ENCODE results near the gene DMAP1.
"Not testable (repeated sequence)": the region's sequence is repeated elsewhere in the genome, so short reads cannot be mapped to it uniquely, and the experiment has no call there.

Gene DMAP1

DNA sequence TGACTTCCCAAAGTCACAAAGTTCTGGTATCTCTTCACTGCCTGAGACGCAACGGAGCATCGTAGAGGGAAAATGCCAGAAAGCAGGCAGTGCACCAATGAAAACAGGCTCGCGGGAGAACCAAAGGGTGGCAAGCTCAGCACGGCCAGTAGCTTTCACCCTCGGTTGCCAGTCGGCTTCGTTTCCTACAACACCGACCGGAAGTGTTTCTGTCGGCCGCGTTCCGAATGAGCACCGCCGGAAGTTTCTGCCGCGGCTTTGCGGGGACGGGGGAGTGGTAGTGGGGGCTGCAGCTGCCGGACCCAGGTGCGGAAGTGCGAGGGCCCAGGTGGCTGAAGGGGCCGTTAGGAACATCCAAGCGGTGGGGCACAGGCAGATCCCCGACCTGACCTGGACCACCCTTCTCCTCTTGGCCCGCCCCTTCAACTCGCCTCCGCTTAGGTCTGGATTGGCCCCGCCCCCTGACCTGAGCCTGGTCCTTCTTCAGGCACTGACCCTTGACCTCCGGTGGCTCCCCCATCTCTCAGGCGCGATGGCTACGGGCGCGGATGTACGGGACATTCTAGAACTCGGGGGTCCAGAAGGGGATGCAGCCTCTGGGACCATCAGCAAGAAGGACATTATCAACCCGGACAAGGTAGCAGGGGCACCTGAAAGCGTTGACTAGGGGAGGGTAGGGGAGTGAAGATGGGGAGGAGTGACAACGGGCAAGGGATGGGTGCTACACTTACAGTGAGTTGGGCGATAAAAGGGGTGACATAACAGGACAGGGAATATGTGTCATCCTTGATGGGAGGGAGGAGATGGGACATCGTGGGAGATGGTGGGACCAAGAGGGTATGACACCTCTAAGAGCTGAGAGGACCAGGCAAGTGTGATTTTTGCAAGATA is at the start of gene DMAP1:
DMAP1 (plus strand) TSS at position 250 of the 891 bp plus-strand sequence; CDS start at position 533, 283 bp downstream.
- DNase-seq (ENCODE audit: low read depth, low spot score), result peak; percentile 92

DNA sequence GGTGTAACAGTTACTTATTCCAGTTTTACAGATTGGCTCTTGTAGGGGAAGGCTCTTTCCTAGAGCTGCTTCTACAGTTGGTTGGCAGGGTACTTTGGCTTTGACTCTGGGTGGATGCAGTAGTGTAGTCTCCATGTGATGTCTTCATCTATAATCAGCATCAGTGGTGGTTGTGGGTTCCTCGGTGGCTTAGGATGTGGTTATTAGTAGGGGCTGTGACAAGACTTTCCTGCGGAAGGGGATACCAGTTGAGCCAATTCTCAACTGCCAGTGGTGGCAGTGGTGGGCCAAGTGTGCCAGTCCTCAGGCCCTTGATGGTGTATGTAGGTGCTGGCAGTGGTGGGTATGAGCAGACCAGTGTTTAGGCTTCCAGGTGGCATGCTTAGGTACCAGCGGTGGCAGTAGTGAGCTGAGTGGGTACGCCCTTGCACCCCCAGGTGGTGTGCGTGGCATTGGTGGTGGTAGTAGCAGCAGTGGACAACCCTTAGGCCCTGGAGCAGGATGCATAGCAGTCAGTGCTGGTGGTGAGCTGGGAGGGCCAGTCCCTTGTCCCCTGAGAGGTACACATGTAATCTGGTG is 44.7 kb upstream of the DMAP1 start:
- no peak for DNase-seq (ENCODE audit: low read depth, low spot score)

DNA sequence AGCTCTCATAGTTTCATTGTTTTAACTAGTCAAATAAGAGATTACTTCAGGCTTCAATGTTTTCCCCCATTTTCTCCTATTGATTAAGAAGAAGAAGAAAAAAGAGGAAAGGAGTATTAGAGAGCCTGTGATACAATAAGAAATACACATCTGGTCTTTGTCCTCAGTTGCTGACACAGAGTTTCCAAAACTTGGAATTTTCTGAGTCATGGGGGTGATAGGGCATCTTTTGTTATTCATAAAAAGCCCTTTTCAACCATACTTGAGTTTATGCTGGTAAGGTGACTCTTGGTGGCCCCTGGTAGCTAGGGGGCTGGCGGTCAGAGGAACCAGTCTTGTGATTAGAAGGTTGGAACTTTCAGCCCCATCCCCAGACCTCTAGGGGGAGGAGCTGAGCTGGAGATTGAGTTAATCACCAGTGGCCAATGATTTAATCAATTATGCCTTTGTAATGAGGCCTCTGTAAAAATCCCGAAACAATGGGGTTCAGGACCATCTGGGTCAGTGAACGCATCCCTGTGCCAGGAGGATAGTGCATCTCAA is 42.9 kb upstream of the DMAP1 start:
- no peak for DNase-seq (ENCODE audit: low read depth, low spot score)

DNA sequence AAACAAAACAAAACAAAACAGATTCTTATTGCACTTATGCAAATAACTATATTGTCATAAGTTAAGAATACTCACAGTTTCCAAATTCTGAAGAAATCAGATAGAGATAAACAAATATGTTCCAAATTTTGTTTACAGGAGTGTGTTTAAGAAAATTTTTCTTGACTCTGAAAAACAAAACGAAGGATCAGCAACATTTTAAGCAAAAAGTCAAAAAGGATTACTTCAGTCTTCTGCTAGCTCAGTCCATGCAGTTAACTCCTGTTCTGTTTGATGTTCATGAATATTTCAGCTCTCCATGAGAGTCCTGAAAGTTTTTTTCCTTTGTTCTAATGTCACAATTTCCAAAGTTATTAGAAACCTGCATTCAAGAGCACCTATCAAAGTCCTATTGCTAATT is 38.6 kb upstream of the DMAP1 start:
- DNase-seq (ENCODE audit: low read depth, low spot score), result no peak

- DNase-seq (ENCODE audit: low read depth, low spot score), result no peak
Measured at GRCh38 chr1:44200336-44200735, 12.9 kb upstream of the DMAP1 start.

- not testable (repeated sequence) for DNase-seq (ENCODE audit: low read depth, low spot score)
Measured at GRCh38 chr1:44206545-44206944, 6.7 kb upstream of the DMAP1 start.

DNA sequence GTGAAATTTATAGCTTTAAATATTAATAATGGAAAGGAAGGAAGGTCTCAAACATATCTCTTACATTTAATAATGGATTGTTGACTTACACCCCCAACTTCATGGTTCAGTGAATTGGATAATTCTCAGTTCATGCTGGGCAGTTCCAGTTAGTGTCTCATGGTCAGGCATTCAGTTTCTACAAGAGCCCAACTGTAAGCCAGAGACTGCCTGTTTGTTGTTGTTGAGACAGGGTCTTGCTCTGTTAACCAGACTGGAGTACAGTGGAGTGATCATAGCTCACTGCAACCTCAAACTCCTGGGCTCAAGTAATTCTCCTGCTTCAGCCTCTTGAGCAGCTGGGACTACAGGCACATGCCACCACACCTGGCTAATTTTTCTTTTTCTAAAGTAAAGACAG is 5.0 kb upstream of the DMAP1 start:
- no peak for DNase-seq (ENCODE audit: low read depth, low spot score)

- no peak for DNase-seq (ENCODE audit: low read depth, low spot score)
Measured at GRCh38 chr1:44210595-44210994, 2.7 kb upstream of the DMAP1 start.

DNA sequence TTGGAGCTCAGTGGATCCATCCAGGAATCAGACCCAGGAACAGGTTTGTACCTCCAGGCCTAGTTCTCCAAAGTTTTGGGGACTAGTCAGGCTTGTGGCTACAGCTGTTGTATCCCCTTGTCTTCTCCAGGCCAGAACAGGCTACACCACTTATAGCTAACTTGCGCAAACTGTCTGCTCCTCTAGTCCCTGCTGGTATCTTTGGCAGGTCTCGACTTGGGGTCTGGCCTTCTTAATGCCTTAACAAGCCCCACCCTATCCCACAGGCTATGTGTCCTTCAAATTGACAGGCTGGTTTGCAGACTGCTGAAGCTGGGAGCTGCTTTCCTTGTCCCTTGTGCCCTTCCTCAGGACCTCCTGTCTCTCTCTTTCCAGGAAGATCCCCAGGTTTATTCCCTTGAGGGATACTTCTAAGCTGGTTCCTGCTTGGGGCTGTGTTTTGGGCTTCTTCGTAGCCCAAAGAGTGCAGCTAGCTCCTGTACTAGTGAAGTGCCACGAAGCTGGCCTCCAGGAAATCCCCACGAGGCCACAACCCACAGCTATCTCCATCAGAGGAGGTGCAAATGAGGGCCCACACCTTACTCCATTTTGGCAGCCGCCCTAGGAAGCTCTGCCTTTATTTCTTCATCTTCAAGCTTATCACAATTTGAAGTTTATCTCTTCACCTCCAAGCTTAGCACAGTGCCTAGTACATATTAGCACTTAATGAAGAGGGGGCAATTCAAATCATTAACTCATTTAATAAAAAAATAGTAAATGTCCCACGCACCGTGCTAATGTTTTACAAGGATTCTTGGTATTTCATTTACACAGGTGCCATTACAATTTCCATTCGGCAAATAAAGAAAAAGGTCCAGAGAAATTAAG is 683 bp upstream of the DMAP1 start:
- no peak for DNase-seq (ENCODE audit: low read depth, low spot score)

DNA sequence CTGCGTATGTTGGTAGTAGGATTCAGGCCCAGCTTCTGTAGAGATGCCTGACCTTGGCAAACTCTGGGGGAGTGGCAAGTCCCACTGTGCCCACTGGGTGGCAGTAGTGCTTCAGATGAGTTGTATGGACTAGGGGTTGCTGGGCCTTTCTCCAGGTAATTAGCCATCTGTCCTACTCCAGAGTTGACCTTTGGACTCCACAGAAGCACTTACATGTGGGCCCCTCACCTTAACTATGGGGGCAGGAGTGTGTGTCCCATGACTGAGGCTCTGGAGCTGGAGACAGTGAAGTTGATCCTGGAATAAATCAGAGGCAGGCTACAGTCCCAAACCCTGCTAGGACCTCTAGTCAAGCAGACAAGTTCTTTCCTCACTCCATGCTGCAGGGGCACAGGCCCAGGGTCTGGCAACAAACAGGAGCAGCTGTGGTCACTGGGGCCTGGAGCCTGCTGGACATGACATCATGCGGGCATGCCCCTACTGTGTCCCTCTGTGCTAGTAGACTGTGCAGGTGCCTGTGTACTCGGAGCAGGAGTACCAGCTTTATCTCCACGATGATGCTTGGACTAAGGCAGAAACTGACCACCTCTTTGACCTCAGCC is 4.6 kb downstream of the DMAP1 start:
- DNase-seq (ENCODE audit: low read depth, low spot score), result peak; percentile 83

GRCh38 chr1:44218503-44219300 is 5.4 kb downstream of the DMAP1 start:
- no peak for DNase-seq (ENCODE audit: low read depth, low spot score)

GRCh38 chr1:44219301-44219626 is 6.0 kb downstream of the DMAP1 start:
- DNase-seq (ENCODE audit: low read depth, low spot score), result no peak

GRCh38 chr1:44220001-44220751 is 6.9 kb downstream of the DMAP1 start:
- no peak for DNase-seq (ENCODE audit: low read depth, low spot score)

- DNase-seq (ENCODE audit: low read depth, low spot score), result no peak
Measured at GRCh38 chr1:44220755-44221154, 7.5 kb downstream of the DMAP1 start.

DNA sequence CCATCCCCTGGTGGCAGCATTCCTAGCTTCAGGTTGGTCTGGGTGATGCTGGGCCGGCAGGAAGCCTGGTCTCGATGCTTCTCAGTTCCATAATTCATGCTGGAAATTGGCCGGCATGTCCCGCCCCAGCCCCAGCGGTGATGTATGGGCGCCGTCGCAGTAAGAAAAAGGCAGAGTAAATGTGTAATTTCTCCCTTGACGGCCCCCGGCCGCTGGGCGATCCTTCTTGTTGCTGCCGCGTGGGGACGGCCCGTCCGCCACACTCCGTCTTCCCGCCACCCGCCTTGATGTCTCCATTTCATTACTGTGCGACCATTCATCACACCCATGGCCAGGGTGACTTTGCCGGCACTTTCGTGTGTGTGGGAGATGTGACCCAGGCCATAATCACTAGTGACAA is 8.5 kb downstream of the DMAP1 start:
- DNase-seq (ENCODE audit: low read depth, low spot score), result no peak

DNA sequence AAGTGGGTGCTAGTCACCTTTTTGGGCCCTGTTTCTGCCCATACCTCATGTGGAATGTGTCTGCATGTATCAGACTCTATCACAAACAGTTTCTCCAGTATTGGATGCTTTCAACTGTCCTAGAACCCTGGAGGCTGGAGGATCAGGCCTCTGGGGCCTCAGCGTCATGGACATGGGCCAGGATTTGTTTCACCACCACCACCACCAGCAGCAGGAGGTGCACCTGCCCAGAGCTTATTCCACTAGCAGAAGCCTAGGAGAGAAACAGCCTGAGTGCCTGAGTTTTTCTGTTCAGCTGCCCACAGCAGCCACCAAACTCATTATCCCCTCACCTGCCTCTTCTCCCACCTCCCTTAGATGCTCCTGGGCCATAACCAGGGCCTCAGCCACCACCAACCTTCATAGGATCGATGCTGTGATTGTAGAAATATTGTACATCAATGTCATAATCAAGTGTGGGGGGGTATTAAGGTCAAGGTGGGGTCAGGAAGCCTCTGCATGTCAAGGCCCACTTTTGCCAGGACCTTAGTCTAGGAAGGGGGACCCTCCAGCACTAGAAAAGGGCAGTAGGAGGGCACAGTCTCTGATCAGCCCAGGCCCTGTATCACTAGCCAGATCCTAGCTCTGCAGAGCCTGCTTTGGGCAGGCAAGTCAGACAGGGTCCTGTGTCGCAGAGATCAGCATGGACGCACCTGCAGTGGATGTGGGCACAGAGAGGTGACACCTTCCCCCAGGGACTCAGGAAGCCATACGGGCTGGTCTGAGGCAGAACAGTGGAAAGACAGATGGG is 9.3 kb downstream of the DMAP1 start:
- no peak for DNase-seq (ENCODE audit: low read depth, low spot score)

- no peak for DNase-seq (ENCODE audit: low read depth, low spot score)
Measured at GRCh38 chr1:44223187-44223610, 9.9 kb downstream of the DMAP1 start.

GRCh38 chr1:44225761-44226160 is 12.5 kb downstream of the DMAP1 start:
- no peak for DNase-seq (ENCODE audit: low read depth, low spot score)

DNA sequence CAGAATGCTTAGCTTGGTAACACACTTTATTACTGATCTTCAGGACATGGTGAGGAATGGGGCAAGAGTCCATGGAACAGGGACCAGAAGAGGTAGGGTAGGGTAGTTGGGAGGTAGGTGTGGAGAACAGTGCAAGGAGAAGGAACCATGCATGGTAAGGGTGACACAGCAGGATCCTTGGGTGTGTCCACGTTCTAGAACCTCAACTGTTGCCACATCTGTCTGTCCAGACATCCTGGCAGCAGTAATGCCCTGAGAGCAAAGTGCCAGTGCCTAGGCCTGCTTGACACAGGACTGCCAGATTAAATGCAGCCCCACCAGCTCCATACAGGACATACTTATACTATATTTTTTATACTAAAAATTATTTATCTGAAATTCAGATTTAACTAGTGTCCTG is 13.9 kb downstream of the DMAP1 start:
- DNase-seq (ENCODE audit: low read depth, low spot score), result no peak

Measured in astrocyte of the hippocampus (primary cell).